ENCODE measurements around the gene TAX1BP1. TPM values are rescaled to one million over a fixed set of nuclear protein-coding genes. Genes with fewer than 3 reads are reported as not detected.

Gene TAX1BP1
- total RNA-seq, 1 experiment from 2014 or later, result 69.9 TPM

- no peak for DNase-seq (ENCODE audit: low spot score)
- ChIA-PET POLR2A (no interaction called here), CTCF (interaction anchor here (1.6 kb wide), 1 partner anchor 51 kb away, joined by 4 read pairs; no protein-coding TSS in a partner anchor)
- Mint-ChIP-seq H3K9me3 (no peaks in the 10 kb centered on the region), H3K27ac (no peak overlapping the region), H3K4me3 (no peak overlapping the region), H3K27me3 (ENCODE audit: low read depth) (peaks cover 25% of the 10 kb centered on the region), H3K36me3 (no peaks in the 10 kb centered on the region), H3K4me1 (no peaks in the 10 kb centered on the region)
- peak; percentile 61; the same call in 1 of the 2 replicates for ATAC-seq
- TF ChIP-seq NR3C1 (CRISPR knock-in tag; conservative IDR thresholded peaks at IDR 0.05; ENCODE audit: low read depth) (no peak), CREB1 (CRISPR knock-in tag; IDR thresholded peaks at IDR 0.05) (no peak), CBFB (CRISPR knock-in tag; IDR thresholded peaks at IDR 0.05; ENCODE audit: low read depth) (no peak), TEAD4 (CRISPR knock-in tag; IDR thresholded peaks at IDR 0.05) (no peak), SMAD3 (CRISPR knock-in tag; IDR thresholded peaks at IDR 0.05; ENCODE audit: borderline replicate concordance) (no peak), STAT6 (CRISPR knock-in tag; conservative IDR thresholded peaks at IDR 0.05; ENCODE audit: low read depth) (no peak), ZNF121 (CRISPR knock-in tag; IDR thresholded peaks at IDR 0.05) (no peak)
These were observed 16.9 kb upstream of the TAX1BP1 start for GRCh38 chr7:27723085-27723484.

- Mint-ChIP-seq H3K4me1 (no peaks in the 10 kb centered on the region), H3K4me3 (no peak overlapping the region), H3K9me3 (no peaks in the 10 kb centered on the region), H3K27me3 (ENCODE audit: low read depth) (peaks cover 36% of the 10 kb centered on the region), H3K27ac (no peak overlapping the region), H3K36me3 (no peaks in the 10 kb centered on the region)
- DNase-seq (ENCODE audit: low spot score) (no peak), ATAC-seq (no peak)
- POLR2A ChIA-PET, result no interaction called here
- CTCF ChIA-PET, result no interaction called here
- TF ChIP-seq ATF2 (CRISPR knock-in tag; IDR thresholded peaks at IDR 0.05; ENCODE audit: borderline replicate concordance, low read depth), result no peak
- TF ChIP-seq E2F1 (CRISPR knock-in tag; IDR thresholded peaks at IDR 0.05), result no peak
- TF ChIP-seq ERG (CRISPR knock-in tag; IDR thresholded peaks at IDR 0.05), result no peak
- no peak for TF ChIP-seq SOX15 (CRISPR knock-in tag; IDR thresholded peaks at IDR 0.05)
- TF ChIP-seq ZNF219 (CRISPR knock-in tag; IDR thresholded peaks at IDR 0.05; ENCODE audit: borderline replicate concordance), result no peak
- no peak for TF ChIP-seq FOXJ3 (CRISPR knock-in tag; IDR thresholded peaks at IDR 0.05; ENCODE audit: borderline replicate concordance)
- TF ChIP-seq MYBL2 (CRISPR knock-in tag; IDR thresholded peaks at IDR 0.05), result no peak
- no peak for TF ChIP-seq PRRX2 (CRISPR knock-in tag; IDR thresholded peaks at IDR 0.05)
- TF ChIP-seq IRF2 (CRISPR knock-in tag; IDR thresholded peaks at IDR 0.05; ENCODE audit: borderline replicate concordance, low read depth), result no peak
- TF ChIP-seq ZNF232 (CRISPR knock-in tag; IDR thresholded peaks at IDR 0.05), result no peak
- no peak for TF ChIP-seq ZMAT4 (CRISPR knock-in tag; IDR thresholded peaks at IDR 0.05)
- no peak for TF ChIP-seq ARID4B (CRISPR knock-in tag; IDR thresholded peaks at IDR 0.05; ENCODE audit: borderline replicate concordance)
- no peak for TF ChIP-seq ZNF281 (CRISPR knock-in tag; IDR thresholded peaks at IDR 0.05)
- TF ChIP-seq NFATC4 (CRISPR knock-in tag; IDR thresholded peaks at IDR 0.05), result no peak
- no peak for TF ChIP-seq CREM (CRISPR knock-in tag; IDR thresholded peaks at IDR 0.05)
- TF ChIP-seq RORB (CRISPR knock-in tag; IDR thresholded peaks at IDR 0.05), result no peak
These were observed 12.9 kb upstream of the TAX1BP1 start for GRCh38 chr7:27727058-27727457.
